ENCODE data around the gene ATP8A2. TPM values are rescaled to one million over a fixed set of nuclear protein-coding genes. Genes with fewer than 3 reads are reported as not detected.
"Not testable (repeated sequence)": the region's sequence is repeated elsewhere in the genome, so short reads cannot be mapped to it uniquely, and the experiment has no call there.

ATP8A2 gene
- total RNA-seq, 4 donors from 2014 or later, result 0.29 to 0.65 (median 0.46) TPM

DNA sequence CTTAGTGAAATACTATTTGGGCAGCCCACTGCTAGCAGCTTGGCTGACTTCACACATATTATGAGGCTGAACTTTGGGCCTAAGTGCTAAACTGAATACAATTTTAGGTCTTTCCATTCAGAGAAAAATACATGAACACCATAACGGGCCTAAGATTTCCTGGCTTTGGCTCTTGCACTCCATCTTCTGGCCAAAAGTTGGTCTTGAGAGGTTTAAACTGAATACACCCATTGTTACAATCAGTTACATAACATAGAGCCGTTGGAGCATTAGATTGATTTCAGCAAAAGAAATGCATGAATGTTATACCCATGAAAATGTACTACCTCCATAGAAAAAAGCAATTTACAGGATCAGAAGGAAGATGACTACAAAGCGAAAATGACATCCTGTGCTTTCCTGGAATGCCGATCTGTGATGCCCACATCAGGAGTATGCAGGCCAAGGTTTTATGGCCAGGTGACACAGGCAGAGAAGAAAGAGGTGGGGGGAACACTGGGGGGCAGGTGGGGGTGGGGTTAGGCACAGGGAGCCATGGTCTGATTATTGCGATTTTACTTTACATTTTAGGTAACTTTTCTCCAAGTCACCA, 691.2 kb downstream of the ATP8A2 start:
- Histone ChIP-seq H3K4me1 (no peaks in the 10 kb centered on the region), H3K36me3 (no peaks in the 10 kb centered on the region), H3K27ac (replicated peaks in 1 of 4) (no peak overlapping the region), H3K27me3 (peaks cover 0 to 7% (median 0%) of the 10 kb centered on the region in 4 donors), H3K4me3 (no peak overlapping the region), H3K9me3 (no peaks in the 10 kb centered on the region)
- peak; percentile 45 for DNase-seq (ENCODE audit: extremely low spot score)
- WGBS, result 56% methylated on average over 5 of the region's 5 CpGs
- TF ChIP-seq POLR2AphosphoS5 (IDR thresholded peaks at IDR 0.05) (no peak), CTCF (IDR thresholded peaks at IDR 0.05) (peak; percentile 41 to 43 (median 43)), POLR2A (IDR thresholded peaks at IDR 0.05; ENCODE audit: low read depth) (no peak)
- intact Hi-C loops (cut with DNase I), result no loop called here

- 77% methylated on average over 7 of the region's 7 CpGs for WGBS
- intact Hi-C loops (cut with DNase I); H3K9me3 ChIP-seq; H3K4me3 ChIP-seq; H3K27ac ChIP-seq (replicated peaks in 1 of 4); H3K36me3 ChIP-seq; H3K4me1 ChIP-seq: not testable (repeated sequence)
- DNase-seq (ENCODE audit: extremely low spot score), result peak; percentile 19
- peaks cover 0 to 18% (median 0%) of the 10 kb centered on the region in 4 donors for H3K27me3 ChIP-seq
These were observed 694.7 kb downstream of the ATP8A2 start for GRCh38 chr13:26066492-26066891.

GRCh38 chr13:26067601-26068000, 695.8 kb downstream of the ATP8A2 start:
- H3K36me3 ChIP-seq, result no peaks in the 10 kb centered on the region
- peak; percentile 14 for DNase-seq (ENCODE audit: extremely low spot score)
- no peak overlapping the region for H3K27ac ChIP-seq (replicated peaks in 1 of 4)
- H3K4me3 ChIP-seq, result no peak overlapping the region
- intact Hi-C loops (cut with DNase I), result no loop called here
- WGBS, result 89% methylated on average over 3 of the region's 3 CpGs
- TF ChIP-seq POLR2AphosphoS5 (IDR thresholded peaks at IDR 0.05) (no peak), EP300 (IDR thresholded peaks at IDR 0.05) (no peak), CTCF (IDR thresholded peaks at IDR 0.05) (no peak), POLR2A (IDR thresholded peaks at IDR 0.05; ENCODE audit: low read depth) (no peak)
- peaks cover 0 to 20% (median 0%) of the 10 kb centered on the region in 4 donors for H3K27me3 ChIP-seq
- no peaks in the 10 kb centered on the region for H3K4me1 ChIP-seq
- H3K9me3 ChIP-seq, result no peaks in the 10 kb centered on the region

DNA sequence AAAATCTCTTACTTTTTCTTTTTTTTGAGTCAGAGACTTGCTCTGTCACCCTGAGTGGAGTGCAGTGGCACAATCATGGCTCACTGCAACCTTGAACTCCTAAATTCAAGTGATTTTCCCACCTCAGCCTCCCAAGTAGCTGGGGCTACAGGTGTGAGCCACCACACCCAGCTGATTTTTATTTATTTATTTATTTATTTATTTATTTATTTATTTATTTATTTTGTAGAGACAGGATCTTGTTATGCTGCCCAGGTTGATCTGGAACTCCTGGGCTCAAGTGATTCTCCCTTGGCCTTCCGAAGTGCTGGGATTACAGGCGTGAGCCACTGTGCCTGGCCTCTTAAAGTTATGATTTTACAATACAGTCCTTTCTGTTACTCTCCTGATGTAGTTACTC, 696.6 kb downstream of the ATP8A2 start:
- 100% methylated on average over 2 of the region's 2 CpGs for WGBS

GRCh38 chr13:26069642-26070041, 697.9 kb downstream of the ATP8A2 start:
- WGBS, result 70% methylated on average over 8 of the region's 8 CpGs
- H3K27ac ChIP-seq (replicated peaks in 1 of 4); H3K36me3 ChIP-seq; H3K4me1 ChIP-seq; H3K9me3 ChIP-seq; H3K4me3 ChIP-seq: not testable (repeated sequence)
- peak; percentile 19 for DNase-seq (ENCODE audit: extremely low spot score)
- peaks cover 0 to 25% (median 0%) of the 10 kb centered on the region in 4 donors for H3K27me3 ChIP-seq
- intact Hi-C loops (cut with DNase I), result loop anchor here (5.0 kb wide), 1 partner anchor 497 kb away; no protein-coding TSS in a partner anchor

More for the DNA sequence above, 696.6 kb downstream of the ATP8A2 start:
- H3K27ac ChIP-seq (replicated peaks in 1 of 4); intact Hi-C loops (cut with DNase I); H3K36me3 ChIP-seq; H3K9me3 ChIP-seq; H3K4me3 ChIP-seq; H3K4me1 ChIP-seq: not testable (repeated sequence)
- peaks cover 0 to 20% (median 0%) of the 10 kb centered on the region in 4 donors for H3K27me3 ChIP-seq
- DNase-seq (ENCODE audit: extremely low spot score), result peak; percentile 29

- Histone ChIP-seq H3K36me3 (no peaks in the 10 kb centered on the region), H3K4me3 (no peak overlapping the region), H3K27ac (replicated peaks in 1 of 4) (no peak overlapping the region), H3K9me3 (no peaks in the 10 kb centered on the region), H3K4me1 (no peaks in the 10 kb centered on the region), H3K27me3 (peaks cover 0 to 29% (median 0%) of the 10 kb centered on the region in 4 donors)
- WGBS, result 82% methylated on average over 2 of the region's 2 CpGs
- no peak for TF ChIP-seq EP300 (IDR thresholded peaks at IDR 0.05)
- TF ChIP-seq POLR2A (IDR thresholded peaks at IDR 0.05; ENCODE audit: low read depth), result no peak
- TF ChIP-seq POLR2AphosphoS5 (IDR thresholded peaks at IDR 0.05), result no peak
- no peak for TF ChIP-seq CTCF (IDR thresholded peaks at IDR 0.05)
- DNase-seq (ENCODE audit: extremely low spot score), result peak; percentile 21
- intact Hi-C loops (cut with DNase I), result loop anchor here (5.0 kb wide), 1 partner anchor 499 kb away; no protein-coding TSS in a partner anchor
These were observed 699.9 kb downstream of the ATP8A2 start for GRCh38 chr13:26071691-26072090.
